Caki2 (cell line): Measurements from ENCODE around the gene HEPN1. TPM values are rescaled to one million over a fixed set of nuclear protein-coding genes. Genes with fewer than 3 reads are reported as not detected.
"Not testable (repeated sequence)": the region's sequence is repeated elsewhere in the genome, so short reads cannot be mapped to it uniquely, and the experiment has no call there.

Experiments used
- DNase-seq: peaks from one replicate; pipeline ENCODE4 v3.0.0-alpha.2; 2015; ENCODE audit warnings: low read depth
- in situ Hi-C: cut with HindIII; loops from 2 replicates; pipeline ENCODE4 v1.10.0; 2016; ENCODE audit warnings: low sequenced_read_pairs, low pct_unique_long_range_greater_than_20kb, mixed read lengths
- total RNA-seq: library from RNA; depleted of rRNA; stranded (reverse); fragments of >200 nt; shearing (Covaris generic); gene quantifications from 2 replicates; pipeline ENCODE4 v1.2.3, GENCODE V29; 2014; ENCODE audit warnings: low replicate concordance; rRNA removed

Gene HEPN1
- total RNA-seq, 1 experiment from 2014 or later: not detected

DNA sequence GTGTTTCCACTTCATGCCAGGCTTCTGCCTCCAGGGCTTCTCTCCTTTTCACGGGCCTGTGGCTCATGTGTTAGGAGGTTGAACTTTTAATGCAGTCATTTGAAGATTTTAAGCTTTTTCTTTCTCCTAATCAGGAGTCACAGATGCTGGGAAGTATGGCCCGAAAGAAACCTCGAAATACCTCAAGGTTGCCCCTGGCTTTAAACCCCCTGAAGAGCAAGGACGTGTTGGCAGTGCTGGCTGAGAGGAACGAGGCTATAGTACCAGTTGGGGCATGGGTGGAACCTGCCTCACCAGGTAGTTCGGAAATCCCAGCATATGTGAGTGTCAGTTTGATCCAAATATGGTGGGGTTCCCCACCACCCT lies 35.5 kb downstream of the HEPN1 start:
- in situ Hi-C loops: no loop called here
- no peak for DNase-seq

DNA sequence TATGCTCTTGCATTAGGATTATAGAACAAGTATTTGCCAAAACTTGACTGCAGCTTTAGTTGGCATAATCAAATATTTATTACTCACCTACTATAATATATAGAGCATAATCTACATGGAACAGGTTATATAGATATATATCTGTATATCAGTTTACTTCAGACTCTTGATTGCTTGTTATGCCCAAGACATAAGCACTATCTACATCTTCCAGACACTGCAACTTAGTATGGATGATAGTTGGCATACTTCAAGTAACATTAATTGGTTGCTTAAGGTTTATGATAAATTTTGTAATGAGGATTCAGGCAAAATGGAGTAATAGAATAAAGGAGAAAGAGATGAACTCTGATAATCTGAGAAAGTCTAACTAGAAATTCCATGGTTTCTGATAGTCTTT lies 36.0 kb downstream of the HEPN1 start:
- DNase-seq: no peak
- in situ Hi-C loops: no loop called here

DNA sequence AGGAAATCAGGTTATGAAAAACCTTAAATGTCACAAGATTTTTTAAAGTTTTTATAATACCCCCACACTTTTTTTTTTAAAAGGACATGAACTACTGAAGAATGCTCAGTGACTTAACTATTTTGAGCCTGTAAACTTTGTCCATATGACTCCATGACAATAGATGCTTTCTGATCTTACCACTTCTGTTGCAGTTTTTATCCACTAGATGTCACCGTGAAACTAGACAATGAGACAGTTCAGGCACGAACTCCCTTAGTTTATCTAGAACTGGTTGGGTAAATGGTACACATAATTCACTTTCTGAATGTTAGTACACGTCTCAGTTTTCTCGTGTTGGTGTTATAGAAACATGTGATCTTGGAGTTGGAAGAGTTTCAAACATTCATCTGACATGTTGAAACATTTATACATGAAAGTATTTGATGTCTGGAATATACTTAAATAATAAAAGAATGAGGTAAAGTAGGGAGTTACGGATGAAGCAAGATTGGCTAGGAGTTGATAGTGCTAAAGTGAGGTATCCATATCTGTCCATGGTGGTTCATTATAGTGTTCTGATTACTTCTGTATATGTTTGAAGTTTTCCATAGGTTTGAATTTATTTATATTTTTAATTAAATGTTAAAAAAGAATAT lies 43.0 kb downstream of the HEPN1 start:
- DNase-seq: peak; percentile 39
- in situ Hi-C loops: no loop called here

DNA sequence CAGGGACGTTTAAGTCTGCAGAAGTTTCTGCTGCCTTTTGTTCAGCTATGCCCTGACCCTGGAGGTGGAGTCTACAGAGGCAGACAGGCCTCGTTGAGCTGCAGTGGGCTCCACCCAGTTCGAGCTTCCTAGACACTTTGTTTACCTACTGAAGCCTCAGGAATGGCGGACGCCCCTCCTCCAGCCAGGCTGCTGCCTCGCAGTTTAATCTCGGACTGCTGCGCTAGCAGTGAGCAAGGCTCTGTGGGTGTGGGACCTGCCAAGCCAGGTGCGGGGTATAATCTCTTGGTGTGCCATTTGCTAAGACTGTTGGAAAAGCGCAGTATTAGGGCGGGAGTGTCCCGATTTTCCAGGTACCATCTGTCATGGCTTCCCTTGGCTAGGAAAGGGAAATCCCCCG lies 49.1 kb downstream of the HEPN1 start:
- in situ Hi-C loops, DNase-seq: not testable (repeated sequence)

Other genes starting within 250 kb of the HEPN1 start
- gene SIAE, start 245.5 kb upstream of the HEPN1 start, total RNA-seq: 9.2 and 14.1 TPM in 2 replicates
- 5.3 and 7.3 TPM in 2 replicates for gene SPA17, start 245.3 kb upstream of the HEPN1 start, total RNA-seq
- 1.4 TPM in 1 of 2 replicates, not detected in the other for gene NRGN, start 179.3 kb upstream of the HEPN1 start, total RNA-seq
- gene VSIG2, start 167.0 kb upstream of the HEPN1 start, total RNA-seq: not detected in 2 replicates
- gene ESAM, start 157.0 kb upstream of the HEPN1 start, total RNA-seq: 0.96 and 2.5 TPM in 2 replicates
- 7.5 and 13.6 TPM in 2 replicates for gene MSANTD2, start 118.8 kb upstream of the HEPN1 start, total RNA-seq
- gene ROBO3, start 53.8 kb upstream of the HEPN1 start, total RNA-seq: 14.7 and 15.2 TPM in 2 replicates
- not detected in 2 replicates for gene ROBO4, start 21.4 kb upstream of the HEPN1 start, total RNA-seq
- gene HEPACAM, start 16.8 kb downstream of the HEPN1 start, total RNA-seq: not detected in 2 replicates
- 1.1 and 1.5 TPM in 2 replicates for gene CCDC15, start 35.0 kb downstream of the HEPN1 start, total RNA-seq
- 1.9 TPM in 1 of 2 replicates, not detected in the other for gene SLC37A2, start 144.1 kb downstream of the HEPN1 start, total RNA-seq
- 33.2 and 38.8 TPM in 2 replicates for gene TMEM218, start 192.4 kb downstream of the HEPN1 start, total RNA-seq
- gene PKNOX2, start 245.5 kb downstream of the HEPN1 start, total RNA-seq: not detected in 2 replicates